ENCODE data around the gene REPIN1.

DNA sequence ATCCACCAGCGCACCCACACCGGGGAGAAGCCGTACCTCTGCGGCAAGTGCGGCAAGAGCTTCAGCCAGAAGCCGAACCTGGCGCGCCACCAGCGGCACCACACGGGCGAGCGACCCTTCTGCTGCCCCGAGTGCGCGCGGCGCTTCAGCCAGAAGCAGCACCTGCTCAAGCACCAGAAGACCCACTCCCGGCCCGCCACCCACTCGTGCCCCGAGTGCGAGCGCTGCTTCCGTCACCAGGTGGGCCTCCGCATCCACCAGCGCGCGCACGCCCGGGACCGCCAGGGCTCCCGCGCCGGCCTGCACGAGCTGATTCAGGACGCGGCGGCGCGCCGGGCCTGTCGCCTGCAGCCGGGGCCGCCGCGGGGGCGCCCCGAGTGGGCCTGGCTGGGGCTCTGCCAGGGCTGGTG is 28.2 kb downstream of the REPIN1 start:
- TF ChIP-seq, protein P1, sequence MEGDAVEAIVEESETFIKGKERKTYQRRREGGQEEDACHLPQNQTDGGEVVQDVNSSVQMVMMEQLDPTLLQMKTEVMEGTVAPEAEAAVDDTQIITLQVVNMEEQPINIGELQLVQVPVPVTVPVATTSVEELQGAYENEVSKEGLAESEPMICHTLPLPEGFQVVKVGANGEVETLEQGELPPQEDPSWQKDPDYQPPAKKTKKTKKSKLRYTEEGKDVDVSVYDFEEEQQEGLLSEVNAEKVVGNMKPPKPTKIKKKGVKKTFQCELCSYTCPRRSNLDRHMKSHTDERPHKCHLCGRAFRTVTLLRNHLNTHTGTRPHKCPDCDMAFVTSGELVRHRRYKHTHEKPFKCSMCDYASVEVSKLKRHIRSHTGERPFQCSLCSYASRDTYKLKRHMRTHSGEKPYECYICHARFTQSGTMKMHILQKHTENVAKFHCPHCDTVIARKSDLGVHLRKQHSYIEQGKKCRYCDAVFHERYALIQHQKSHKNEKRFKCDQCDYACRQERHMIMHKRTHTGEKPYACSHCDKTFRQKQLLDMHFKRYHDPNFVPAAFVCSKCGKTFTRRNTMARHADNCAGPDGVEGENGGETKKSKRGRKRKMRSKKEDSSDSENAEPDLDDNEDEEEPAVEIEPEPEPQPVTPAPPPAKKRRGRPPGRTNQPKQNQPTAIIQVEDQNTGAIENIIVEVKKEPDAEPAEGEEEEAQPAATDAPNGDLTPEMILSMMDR (IDR thresholded peaks at IDR 0.05; ENCODE audit: borderline replicate concordance, extremely low read depth, low read length, poor library complexity, severe bottlenecking) = no peak
- no peak for TF ChIP-seq EZH2 (IDR thresholded peaks at IDR 0.05; ENCODE audit: borderline replicate concordance, low read depth, low read length, severe bottlenecking)

All from DND-41 (cell line).